HCT116 (cell line): ENCODE results near the gene EGFLAM. TPM values are rescaled to one million over a fixed set of nuclear protein-coding genes. Genes with fewer than 3 reads are reported as not detected.

Experiments
- ATAC-seq: fragments of 200-7000 bp; cut with Tn5 transposase; 2 replicates; pipeline ENCODE4 v1.9.1; 2020; ENCODE audit warnings: mild to moderate bottlenecking, moderate library complexity
- BruUV-seq: library from RNA; stranded (reverse); fragments of 400-500 nt; replicated peaks from 2 replicates; lab custom pipeline; 2021; lab: Mats Ljungman, UMichigan
- CTCF ChIA-PET: fragments of 300-600 bp; sonication (Branson Sonifier 250); formaldehyde crosslinking; loops from one replicate; lab custom pipeline; 2021; ENCODE audit warnings: antibody characterized with exemption; lab: Charles Lee
- POLR2A ChIA-PET: fragments of 300-600, 350-600 bp; sonication (Branson Sonifier 250); formaldehyde crosslinking; loops from one replicate; lab custom pipeline; 2021; ENCODE audit warnings: antibody characterized with exemption; lab: Charles Lee
- RAD21 ChIA-PET, 2 experiments: fragments of 300-600 bp; sonication (Branson Sonifier 250); formaldehyde crosslinking; loops; one replicate each; lab custom pipeline; 2023; ENCODE audit warnings: low total read pairs in 2 of 2; ENCODE audit not compliant: uncharacterized antibody in 2 of 2, unreplicated experiment in 2 of 2, low non-redundant PET in 1 of 2; lab: Charles Lee
- DNase-seq: peaks from one replicate; pipeline ENCODE4 v3.0.0-alpha.2; 2010; ENCODE audit warnings: low read depth, low spot score
- H2AFZ ChIP-seq: fragments of 200-600 bp; shearing (Covaris generic), sonication (generic); 2 replicates; pipeline ENCODE4 v1.6.1; 2017; ENCODE audit warnings: low read depth, mixed run types, mixed read lengths, antibody characterized with exemption, low read length; ENCODE audit not compliant: poor library complexity, severe bottlenecking
- H3K27ac ChIP-seq: 2 replicates; pipeline ENCODE4 v1.5.1; 2012; ENCODE audit warnings: low read depth, low read length
- H3K27me3 ChIP-seq: fragments of 200-600 bp; sonication (generic); 2 replicates; pipeline ENCODE4 v1.6.1; 2016; ENCODE audit warnings: mixed run types, low read length, mixed read lengths; ENCODE audit not compliant: insufficient read depth
- H3K36me3 ChIP-seq, 2 experiments: fragments of 200-500 bp in 1 of 2; fragments of 200-600 bp in 1 of 2; sonication (Bioruptor generic) in 1 of 2; sonication (generic) in 1 of 2; 2 replicates each; pipeline versions ENCODE4 v1.5.1 to v1.6.1; 2014 to 2016; ENCODE audit warnings: low read length in 2 of 2, inconsistent platforms in 1 of 2, mixed read lengths in 1 of 2, mixed run types in 1 of 2; ENCODE audit not compliant: insufficient read depth in 2 of 2, control insufficient read depth in 1 of 2
- H3K4me1 ChIP-seq, 2 experiments: fragments of 200-600 bp in 1 of 2; sonication (generic) in 1 of 2; 2 replicates each; pipeline versions ENCODE4 v1.5.1 to v1.6.1; 2012 to 2017; ENCODE audit warnings: low read length in 2 of 2, inconsistent platforms in 1 of 2, mild to moderate bottlenecking in 1 of 2, mixed read lengths in 1 of 2, mixed run types in 1 of 2, moderate library complexity in 1 of 2; ENCODE audit not compliant: insufficient read depth in 2 of 2, control insufficient read depth in 1 of 2
- H3K4me2 ChIP-seq: fragments of 200-600 bp; sonication (generic); 2 replicates; pipeline ENCODE4 v1.6.1; 2017; ENCODE audit warnings: mixed run types, low read length, mixed read lengths
- H3K4me3 ChIP-seq, 2 experiments: fragments of 200-600 bp in 1 of 2; sonication (generic) in 1 of 2; replicated peaks in 1 of 2; 2 replicates each; pipeline ENCODE4 v1.5.1; 2011 to 2016; ENCODE audit warnings: low read length in 2 of 2, control low read depth in 1 of 2, low read depth in 1 of 2, mild to moderate bottlenecking in 1 of 2, mixed read lengths in 1 of 2, mixed run types in 1 of 2
- H3K79me2 ChIP-seq: fragments of 200-600 bp; sonication (generic); 2 replicates; pipeline ENCODE4 v1.6.1; 2017; ENCODE audit warnings: mild to moderate bottlenecking, mixed run types, low read length, moderate library complexity, mixed read lengths; ENCODE audit not compliant: insufficient read depth
- H3K9ac ChIP-seq: fragments of 200-600 bp; sonication (generic); 2 replicates; pipeline ENCODE4 v1.6.1; 2016; ENCODE audit warnings: low read length, mixed read lengths
- H3K9me2 ChIP-seq: fragments of 200-600 bp; sonication (generic), shearing (Covaris generic); 2 replicates; pipeline ENCODE4 v1.6.1; 2017; ENCODE audit warnings: mixed run types, mild to moderate bottlenecking, moderate library complexity; ENCODE audit not compliant: insufficient read depth
- H3K9me3 ChIP-seq, 2 experiments: fragments of 200-500 bp in 1 of 2; fragments of 200-600 bp in 1 of 2; sonication (Bioruptor generic) in 1 of 2; sonication (generic) in 1 of 2; 2 replicates each; pipeline ENCODE4 v1.6.1; 2014 to 2017; ENCODE audit warnings: low read length in 2 of 2, mixed read lengths in 2 of 2, inconsistent platforms in 1 of 2, low read depth in 1 of 2, mild to moderate bottlenecking in 1 of 2, mixed run types in 1 of 2, moderate library complexity in 1 of 2; ENCODE audit not compliant: control insufficient read depth in 1 of 2, insufficient read depth in 1 of 2
- H4K20me1 ChIP-seq: fragments of 200-600 bp; sonication (generic), shearing (Covaris generic); 2 replicates; pipeline ENCODE4 v1.6.1; 2017; ENCODE audit warnings: mixed run types, mild to moderate bottlenecking, moderate library complexity; ENCODE audit not compliant: insufficient read depth
- EZH2 ChIP-seq: fragments of 200-600 bp; sonication (generic); IDR thresholded peaks from 2 replicates; pipeline ENCODE4 v1.6.1; 2017; ENCODE audit warnings: antibody characterized with exemption, mixed run types
- EZH2phosphoT487 ChIP-seq: fragments of 200-600 bp; IDR thresholded peaks from 2 replicates; pipeline ENCODE4 v1.6.1; 2018; ENCODE audit warnings: antibody characterized with exemption, borderline replicate concordance
- FOSL1 ChIP-seq: IDR thresholded peaks from 2 replicates; pipeline ENCODE4 v1.6.1; 2012; ENCODE audit warnings: low read depth
- POLR2A ChIP-seq: IDR thresholded peaks from 2 replicates; pipeline ENCODE4 v1.7.0; 2011; ENCODE audit warnings: borderline replicate concordance; ENCODE audit not compliant: insufficient read depth, insufficient read length; ENCODE audit errors: extremely low read depth
- SIN3A ChIP-seq: IDR thresholded peaks from 2 replicates; pipeline ENCODE4 v1.6.1; 2012; ENCODE audit warnings: low read depth
- SP1 ChIP-seq: IDR thresholded peaks from 2 replicates; pipeline ENCODE4 v1.6.1; 2012; ENCODE audit warnings: low read depth
- TCF7L2 ChIP-seq: IDR thresholded peaks from 2 replicates; pipeline ENCODE4 v1.7.0; 2011; ENCODE audit warnings: borderline replicate concordance, inconsistent platforms; ENCODE audit not compliant: insufficient read depth, insufficient read length; ENCODE audit errors: extremely low read depth
- ZFX ChIP-seq: fragments of 450-650 bp; IDR thresholded peaks from 2 replicates; pipeline ENCODE4 v1.6.1; 2017
- intact Hi-C: fragments of 100-400 bp; cut with micrococcal nuclease; formaldehyde crosslinking; loops from 2 replicates; pipeline ENCODE4 v1.10.0; 2022
- total RNA-seq: library from RNA; stranded (reverse); gene quantifications from one replicate; pipeline ENCODE4 v1.2.1, GENCODE V29; 2021; ENCODE audit not compliant: unreplicated experiment
- TF ChIP-seq, protein P1 (sequence below), 3 experiments: fragments of 200-600 bp in 1 of 3; sonication (generic) in 1 of 3; IDR thresholded peaks in 2 of 3; conservative IDR thresholded peaks in 1 of 3; 2 replicates each; pipeline ENCODE4 v1.5.1; 2012 to 2017; ENCODE audit warnings: low read depth in 2 of 3, low read length in 2 of 3, antibody characterized with exemption in 1 of 3, borderline replicate concordance in 1 of 3, control low read depth in 1 of 3, mild to moderate bottlenecking in 1 of 3, mixed read lengths in 1 of 3, mixed run types in 1 of 3, moderate library complexity in 1 of 3; ENCODE audit not compliant: insufficient read depth in 1 of 3
- TF ChIP-seq, protein P2 (sequence below): IDR thresholded peaks from 2 replicates; pipeline ENCODE4 v1.6.1; 2012; ENCODE audit warnings: low read depth
- TF ChIP-seq, protein P3 (sequence below): IDR thresholded peaks from 2 replicates; pipeline ENCODE4 v1.6.1; 2011; ENCODE audit warnings: mild to moderate bottlenecking, low read length, moderate library complexity; ENCODE audit not compliant: insufficient replicate concordance; ENCODE audit errors: extremely low read depth
- TF ChIP-seq, protein P4 (sequence below): IDR thresholded peaks from 2 replicates; pipeline ENCODE4 v1.6.1; 2012

Gene EGFLAM
- total RNA-seq, 1 experiment from 2014 or later: not detected

DNA sequence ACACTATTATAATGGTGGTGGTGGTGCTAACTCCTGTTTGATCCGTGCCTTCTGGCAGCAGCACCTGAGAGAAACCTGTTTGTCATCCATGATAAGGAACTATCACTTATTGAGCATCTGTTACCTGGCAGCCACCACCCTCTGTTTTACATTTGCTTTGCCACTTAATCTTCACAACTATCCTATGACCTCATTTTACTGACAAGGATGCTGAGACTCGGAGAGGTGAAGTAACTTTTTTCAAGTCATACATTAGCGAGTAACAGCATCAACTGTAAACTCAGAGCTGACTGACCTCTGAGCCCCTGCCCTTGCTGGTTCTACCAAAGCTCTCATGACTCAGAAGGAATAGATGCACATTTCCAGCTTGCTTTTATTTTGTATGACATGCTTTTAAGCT is 81.1 kb downstream of the EGFLAM start (continued):
- TF ChIP-seq, protein P1, sequence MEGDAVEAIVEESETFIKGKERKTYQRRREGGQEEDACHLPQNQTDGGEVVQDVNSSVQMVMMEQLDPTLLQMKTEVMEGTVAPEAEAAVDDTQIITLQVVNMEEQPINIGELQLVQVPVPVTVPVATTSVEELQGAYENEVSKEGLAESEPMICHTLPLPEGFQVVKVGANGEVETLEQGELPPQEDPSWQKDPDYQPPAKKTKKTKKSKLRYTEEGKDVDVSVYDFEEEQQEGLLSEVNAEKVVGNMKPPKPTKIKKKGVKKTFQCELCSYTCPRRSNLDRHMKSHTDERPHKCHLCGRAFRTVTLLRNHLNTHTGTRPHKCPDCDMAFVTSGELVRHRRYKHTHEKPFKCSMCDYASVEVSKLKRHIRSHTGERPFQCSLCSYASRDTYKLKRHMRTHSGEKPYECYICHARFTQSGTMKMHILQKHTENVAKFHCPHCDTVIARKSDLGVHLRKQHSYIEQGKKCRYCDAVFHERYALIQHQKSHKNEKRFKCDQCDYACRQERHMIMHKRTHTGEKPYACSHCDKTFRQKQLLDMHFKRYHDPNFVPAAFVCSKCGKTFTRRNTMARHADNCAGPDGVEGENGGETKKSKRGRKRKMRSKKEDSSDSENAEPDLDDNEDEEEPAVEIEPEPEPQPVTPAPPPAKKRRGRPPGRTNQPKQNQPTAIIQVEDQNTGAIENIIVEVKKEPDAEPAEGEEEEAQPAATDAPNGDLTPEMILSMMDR (IDR thresholded peaks at IDR 0.05 in 2 of 3, conservative IDR thresholded peaks at IDR 0.05 in 1 of 3; ENCODE audit: borderline replicate concordance in 1 of 3, insufficient read depth in 1 of 3, low read depth in 2 of 3, low read length in 2 of 3): no peak
- no peak for TF ChIP-seq SIN3A
- TF ChIP-seq EZH2phosphoT487: no peak
- TF ChIP-seq ZFX: no peak
- TF ChIP-seq, protein P2, sequence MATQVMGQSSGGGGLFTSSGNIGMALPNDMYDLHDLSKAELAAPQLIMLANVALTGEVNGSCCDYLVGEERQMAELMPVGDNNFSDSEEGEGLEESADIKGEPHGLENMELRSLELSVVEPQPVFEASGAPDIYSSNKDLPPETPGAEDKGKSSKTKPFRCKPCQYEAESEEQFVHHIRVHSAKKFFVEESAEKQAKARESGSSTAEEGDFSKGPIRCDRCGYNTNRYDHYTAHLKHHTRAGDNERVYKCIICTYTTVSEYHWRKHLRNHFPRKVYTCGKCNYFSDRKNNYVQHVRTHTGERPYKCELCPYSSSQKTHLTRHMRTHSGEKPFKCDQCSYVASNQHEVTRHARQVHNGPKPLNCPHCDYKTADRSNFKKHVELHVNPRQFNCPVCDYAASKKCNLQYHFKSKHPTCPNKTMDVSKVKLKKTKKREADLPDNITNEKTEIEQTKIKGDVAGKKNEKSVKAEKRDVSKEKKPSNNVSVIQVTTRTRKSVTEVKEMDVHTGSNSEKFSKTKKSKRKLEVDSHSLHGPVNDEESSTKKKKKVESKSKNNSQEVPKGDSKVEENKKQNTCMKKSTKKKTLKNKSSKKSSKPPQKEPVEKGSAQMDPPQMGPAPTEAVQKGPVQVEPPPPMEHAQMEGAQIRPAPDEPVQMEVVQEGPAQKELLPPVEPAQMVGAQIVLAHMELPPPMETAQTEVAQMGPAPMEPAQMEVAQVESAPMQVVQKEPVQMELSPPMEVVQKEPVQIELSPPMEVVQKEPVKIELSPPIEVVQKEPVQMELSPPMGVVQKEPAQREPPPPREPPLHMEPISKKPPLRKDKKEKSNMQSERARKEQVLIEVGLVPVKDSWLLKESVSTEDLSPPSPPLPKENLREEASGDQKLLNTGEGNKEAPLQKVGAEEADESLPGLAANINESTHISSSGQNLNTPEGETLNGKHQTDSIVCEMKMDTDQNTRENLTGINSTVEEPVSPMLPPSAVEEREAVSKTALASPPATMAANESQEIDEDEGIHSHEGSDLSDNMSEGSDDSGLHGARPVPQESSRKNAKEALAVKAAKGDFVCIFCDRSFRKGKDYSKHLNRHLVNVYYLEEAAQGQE: no peak
- TF ChIP-seq POLR2A: no peak
- no peak for TF ChIP-seq SP1
- TF ChIP-seq FOSL1: no peak
- TF ChIP-seq, all 23 proteins: peak for 0

DNA sequence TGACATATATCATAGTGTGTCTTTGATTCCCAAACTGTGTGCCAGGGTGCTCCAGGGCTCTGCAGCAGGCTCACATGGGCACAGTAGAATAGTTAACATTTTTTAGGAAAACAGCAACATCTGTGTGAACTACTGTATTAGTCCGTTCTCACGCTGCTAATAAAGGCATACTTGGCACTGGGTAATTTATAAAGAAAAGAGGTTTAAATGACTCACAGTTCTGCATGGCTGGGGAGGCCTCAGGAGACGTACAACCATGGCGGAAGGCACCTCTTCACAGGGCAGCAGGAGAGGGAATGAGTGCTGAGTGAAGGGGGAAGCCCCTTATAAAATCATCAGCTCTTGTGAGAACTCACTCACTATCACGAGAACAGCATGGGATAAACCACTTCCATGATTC is 82.7 kb downstream of the EGFLAM start:
- ChIA-PET POLR2A (no interaction called here), CTCF (no interaction called here), RAD21 (no interaction called here)
- intact Hi-C loops: no loop called here
- no TSS peak for BruUV-seq
- H3K4me1 ChIP-seq: no peaks in the 10 kb centered on the region
- ATAC-seq (no peak), DNase-seq (no peak)
- no peak overlapping the region for H3K9ac ChIP-seq
- H3K4me3 ChIP-seq: no peak overlapping the region
- H3K27me3 ChIP-seq: peaks cover 19% of the 10 kb centered on the region; the same call in 1 of the 2 replicates
- TF ChIP-seq ZFX: no peak
- TF ChIP-seq, protein P3, sequence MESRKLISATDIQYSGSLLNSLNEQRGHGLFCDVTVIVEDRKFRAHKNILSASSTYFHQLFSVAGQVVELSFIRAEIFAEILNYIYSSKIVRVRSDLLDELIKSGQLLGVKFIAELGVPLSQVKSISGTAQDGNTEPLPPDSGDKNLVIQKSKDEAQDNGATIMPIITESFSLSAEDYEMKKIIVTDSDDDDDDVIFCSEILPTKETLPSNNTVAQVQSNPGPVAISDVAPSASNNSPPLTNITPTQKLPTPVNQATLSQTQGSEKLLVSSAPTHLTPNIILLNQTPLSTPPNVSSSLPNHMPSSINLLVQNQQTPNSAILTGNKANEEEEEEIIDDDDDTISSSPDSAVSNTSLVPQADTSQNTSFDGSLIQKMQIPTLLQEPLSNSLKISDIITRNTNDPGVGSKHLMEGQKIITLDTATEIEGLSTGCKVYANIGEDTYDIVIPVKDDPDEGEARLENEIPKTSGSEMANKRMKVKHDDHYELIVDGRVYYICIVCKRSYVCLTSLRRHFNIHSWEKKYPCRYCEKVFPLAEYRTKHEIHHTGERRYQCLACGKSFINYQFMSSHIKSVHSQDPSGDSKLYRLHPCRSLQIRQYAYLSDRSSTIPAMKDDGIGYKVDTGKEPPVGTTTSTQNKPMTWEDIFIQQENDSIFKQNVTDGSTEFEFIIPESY: no peak
- TF ChIP-seq, protein P4, sequence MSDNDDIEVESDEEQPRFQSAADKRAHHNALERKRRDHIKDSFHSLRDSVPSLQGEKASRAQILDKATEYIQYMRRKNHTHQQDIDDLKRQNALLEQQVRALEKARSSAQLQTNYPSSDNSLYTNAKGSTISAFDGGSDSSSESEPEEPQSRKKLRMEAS: no peak
- no peak for TF ChIP-seq TCF7L2
- no peak for TF ChIP-seq EZH2
- H3K27ac ChIP-seq: no peak overlapping the region
- no peaks in the 10 kb centered on the region for H3K79me2 ChIP-seq
- H3K36me3 ChIP-seq: no peaks in the 10 kb centered on the region
- H2AFZ ChIP-seq: no peak overlapping the region
- no peaks in the 10 kb centered on the region for H4K20me1 ChIP-seq
- no peaks in the 10 kb centered on the region for H3K9me3 ChIP-seq
- H3K4me2 ChIP-seq: no peak overlapping the region
- no peaks in the 10 kb centered on the region for H3K9me2 ChIP-seq
